T-cell (primary cell): ENCODE results near the gene ARAP1. TPM values are rescaled to one million over a fixed set of nuclear protein-coding genes. Genes with fewer than 3 reads are reported as not detected.
A peak's percentile ranks its signal among the peaks of the same experiment; 100 is the strongest.

Source experiments
- ATAC-seq, 4 experiments: fragments of 200-7000 bp in 3 of 4; fragments of 150-1000 bp in 1 of 4; cut with Tn5 transposase; replicated peaks in 1 of 4; 1 replicate in 3 of 4; 2 replicates in 1 of 4; pipeline ENCODE4 v1.10.0; 2021; ENCODE audit warnings: moderate library complexity in 3 of 4, mild to moderate bottlenecking in 2 of 4, moderate number of reproducible peaks in 1 of 4
- CTCF ChIA-PET, 2 donors: fragments of 300-600 bp; sonication (Branson Sonifier 250); formaldehyde crosslinking; loops; one replicate each; lab custom pipeline; 2022; ENCODE audit warnings: antibody characterized with exemption in 2 of 2; lab: Charles Lee
- POLR2A ChIA-PET, 2 donors: fragments of 300-600 bp; sonication (Branson Sonifier 250); formaldehyde crosslinking; loops; one replicate each; lab custom pipeline; 2022; ENCODE audit warnings: antibody characterized with exemption in 2 of 2; lab: Charles Lee
- DNase-seq, 35 experiments: peaks; one replicate each; pipeline versions ENCODE4 v3.0.0 to v3.0.0-alpha.2; 2013 to 2023
- H3K27ac ChIP-seq: one replicate; pipeline ENCODE4 v1.5.1; 2013; ENCODE audit warnings: low read length
- H3K27me3 ChIP-seq, 2 experiments: replicated peaks in 1 of 2; 1 replicate in 1 of 2; 2 replicates in 1 of 2; pipeline versions ENCODE4 v1.6.1 to v1.7.0; 2013; ENCODE audit warnings: low read length in 1 of 2, mixed read lengths in 1 of 2; ENCODE audit not compliant: control insufficient read depth in 2 of 2, insufficient read depth in 2 of 2; ENCODE audit errors: extremely low read depth in 1 of 2
- H3K36me3 ChIP-seq, 2 donors: 1 replicate in 1 of 2; 2 replicates in 1 of 2; pipeline versions ENCODE4 v1.6.1 to v1.7.0; 2013; ENCODE audit warnings: low read length in 1 of 2; ENCODE audit not compliant: control insufficient read depth in 2 of 2, insufficient read depth in 1 of 2; ENCODE audit errors: extremely low read depth in 1 of 2
- H3K4me1 ChIP-seq, 2 experiments: 1 replicate in 1 of 2; 2 replicates in 1 of 2; pipeline versions ENCODE4 v1.6.1 to v1.7.0; 2013; ENCODE audit warnings: low read length in 2 of 2, mixed read lengths in 1 of 2; ENCODE audit not compliant: insufficient read depth in 2 of 2, control insufficient read depth in 1 of 2; ENCODE audit errors: extremely low read depth in 1 of 2
- H3K4me3 ChIP-seq, 2 donors: 1 replicate in 1 of 2; 2 replicates in 1 of 2; pipeline versions ENCODE4 v1.5.1 to v1.7.0; 2013; ENCODE audit warnings: mild to moderate bottlenecking in 2 of 2, low read length in 1 of 2, moderate library complexity in 1 of 2; ENCODE audit not compliant: control insufficient read depth in 1 of 2; ENCODE audit errors: extremely low read depth in 1 of 2
- H3K9me3 ChIP-seq: 2 replicates; pipeline ENCODE4 v1.7.0; 2013
- H3K27ac Mint-ChIP-seq, 2 donors: one replicate each; pipeline ENCODE4 v1.8.0; 2020 to 2021; ENCODE audit warnings: mild to moderate bottlenecking in 2 of 2, mixed read lengths in 2 of 2
- H3K27me3 Mint-ChIP-seq, 2 donors: one replicate each; pipeline ENCODE4 v1.8.0; 2021 to 2022; ENCODE audit warnings: mixed read lengths in 2 of 2
- H3K36me3 Mint-ChIP-seq: one replicate; pipeline ENCODE4 v1.8.0; 2021; ENCODE audit warnings: mixed read lengths
- H3K4me1 Mint-ChIP-seq, 3 donors: one replicate each; pipeline ENCODE4 v1.8.0; 2020 to 2022; ENCODE audit warnings: mixed read lengths in 3 of 3, mild to moderate bottlenecking in 1 of 3
- H3K4me3 Mint-ChIP-seq, 3 donors: one replicate each; pipeline ENCODE4 v1.8.0; 2020 to 2022; ENCODE audit warnings: mild to moderate bottlenecking in 3 of 3, mixed read lengths in 3 of 3, moderate library complexity in 3 of 3
- H3K9me3 Mint-ChIP-seq, 3 donors: one replicate each; pipeline ENCODE4 v1.8.0; 2020 to 2022; ENCODE audit warnings: mixed read lengths in 3 of 3
- WGBS: methylation state at CpG from one replicate; pipeline ENCODE4 v1.1.5; 2013; ENCODE audit warnings: missing lambda C conversion rate; ENCODE audit not compliant: insufficient coverage; 5-methylcytosine and 5-hydroxymethylcytosine counted together
- total RNA-seq, 35 experiments: library from RNA in 6 of 35; stranded (reverse) in 6 of 35; fragments of 120-200 nt in 1 of 35; gene quantifications; one replicate each; pipeline versions ENCODE4 v1.2.1 to v1.2.4 and lab custom pipeline; 2013 to 2026

The ARAP1 gene
- total RNA-seq, 5 donors from 2014 or later (not counting 1 experiment from before 2014, with no cell fraction given) = 117 to 162 (median 148) TPM

GRCh38 chr11:72786305-72787215, 34.4 kb upstream of the ARAP1 start:
- WGBS = 95% methylated on average over 4 of the region's 8 CpGs
- Histone ChIP-seq H3K4me1 (peaks cover 0 to 16% of the 10 kb centered on the region in 2 experiments), H3K9me3 (no peaks in the 10 kb centered on the region), H3K36me3 (no peaks in the 10 kb centered on the region), H3K4me3 (no peak overlapping the region), H3K27me3 (peaks cover 0 to 4% of the 10 kb centered on the region in 2 experiments), H3K27ac (no peak overlapping the region)
- H3K4me3 Mint-ChIP-seq = no peak overlapping the region
- DNase-seq (no peak), ATAC-seq (peak in 1 of 4 experiments; percentile 10)
- H3K27ac Mint-ChIP-seq = no peak overlapping the region
- POLR2A ChIA-PET = interaction anchor here in 1 of 2 donors (0.6 kb wide), 1 partner anchor 12 kb away, joined by 3 read pairs; no protein-coding TSS in a partner anchor
- no peaks in the 10 kb centered on the region for H3K36me3 Mint-ChIP-seq
- CTCF ChIA-PET = interaction anchor here in 1 of 2 donors (0.8 to 1.3 kb wide), 2 partner anchors 196 to 568 kb away, joined by 3 read pairs; no protein-coding TSS in a partner anchor
- no peaks in the 10 kb centered on the region for H3K27me3 Mint-ChIP-seq
- no peaks in the 10 kb centered on the region for H3K9me3 Mint-ChIP-seq
- peaks cover 13 to 21% (median 17%) of the 10 kb centered on the region in 3 donors for H3K4me1 Mint-ChIP-seq

DNA sequence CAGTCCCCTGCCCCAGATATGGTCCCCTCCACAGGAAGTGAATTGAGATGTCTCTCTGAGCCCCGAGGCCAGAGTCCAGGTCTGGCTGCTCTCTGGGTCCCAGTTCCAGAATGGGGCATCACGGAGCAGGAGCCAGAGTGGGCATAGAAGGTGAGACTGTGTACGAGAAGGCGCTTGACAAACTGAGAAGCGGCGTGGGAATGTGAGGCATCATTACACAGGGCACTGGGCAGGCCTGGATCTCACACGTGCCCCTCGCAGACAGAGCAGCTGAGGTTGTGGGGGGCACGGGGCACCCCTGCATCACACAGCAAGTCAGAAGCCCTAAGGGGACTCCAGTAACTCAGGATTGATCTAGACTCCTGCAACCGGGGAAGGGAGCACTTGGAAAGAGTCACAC, 32.5 kb upstream of the ARAP1 start:
- ATAC-seq = no peak
- no peaks in the 10 kb centered on the region for H3K36me3 ChIP-seq
- no peak overlapping the region for H3K4me3 ChIP-seq
- no peak overlapping the region for H3K27ac Mint-ChIP-seq
- ChIA-PET CTCF (no interaction called here), POLR2A (no interaction called here)
- H3K9me3 Mint-ChIP-seq = no peaks in the 10 kb centered on the region
- no peaks in the 10 kb centered on the region for H3K36me3 Mint-ChIP-seq
- H3K4me3 Mint-ChIP-seq = no peak overlapping the region
- peaks cover 21 to 28% (median 27%) of the 10 kb centered on the region in 3 donors for H3K4me1 Mint-ChIP-seq
- H3K4me1 ChIP-seq = peaks cover 0 to 30% of the 10 kb centered on the region in 2 experiments
- H3K27me3 Mint-ChIP-seq = no peaks in the 10 kb centered on the region
- WGBS = 90% methylated on average over 8 of the region's 10 CpGs
- DNase-seq = no peak
- H3K27ac ChIP-seq = no peak overlapping the region
- H3K9me3 ChIP-seq = no peaks in the 10 kb centered on the region
- peaks cover 0 to 7% of the 10 kb centered on the region in 2 experiments for H3K27me3 ChIP-seq

GRCh38 chr11:72783144-72783905, 31.1 kb upstream of the ARAP1 start:
- Histone ChIP-seq H3K9me3 (no peaks in the 10 kb centered on the region), H3K27ac (no peak overlapping the region), H3K27me3 (peaks cover 0 to 7% of the 10 kb centered on the region in 2 experiments), H3K4me3 (no peak overlapping the region), H3K4me1 (peaks cover 0 to 34% of the 10 kb centered on the region in 2 experiments), H3K36me3 (no peaks in the 10 kb centered on the region)
- ATAC-seq (no peak), DNase-seq (no peak)
- Mint-ChIP-seq H3K27me3 (no peaks in the 10 kb centered on the region), H3K36me3 (no peaks in the 10 kb centered on the region), H3K4me3 (peak overlapping the region; percentile 73 to 80 (median 78)), H3K27ac (no peak overlapping the region), H3K4me1 (peaks cover 28 to 34% (median 32%) of the 10 kb centered on the region in 3 donors), H3K9me3 (no peaks in the 10 kb centered on the region)
- POLR2A ChIA-PET = no interaction called here
- CTCF ChIA-PET = interaction anchor here (0.5 to 1.3 kb wide), 2 partner anchors 10 to 134 kb away, joined by 3 to 4 read pairs; no protein-coding TSS in a partner anchor
- WGBS = 100% methylated on average over 1 of the region's 2 CpGs

DNA sequence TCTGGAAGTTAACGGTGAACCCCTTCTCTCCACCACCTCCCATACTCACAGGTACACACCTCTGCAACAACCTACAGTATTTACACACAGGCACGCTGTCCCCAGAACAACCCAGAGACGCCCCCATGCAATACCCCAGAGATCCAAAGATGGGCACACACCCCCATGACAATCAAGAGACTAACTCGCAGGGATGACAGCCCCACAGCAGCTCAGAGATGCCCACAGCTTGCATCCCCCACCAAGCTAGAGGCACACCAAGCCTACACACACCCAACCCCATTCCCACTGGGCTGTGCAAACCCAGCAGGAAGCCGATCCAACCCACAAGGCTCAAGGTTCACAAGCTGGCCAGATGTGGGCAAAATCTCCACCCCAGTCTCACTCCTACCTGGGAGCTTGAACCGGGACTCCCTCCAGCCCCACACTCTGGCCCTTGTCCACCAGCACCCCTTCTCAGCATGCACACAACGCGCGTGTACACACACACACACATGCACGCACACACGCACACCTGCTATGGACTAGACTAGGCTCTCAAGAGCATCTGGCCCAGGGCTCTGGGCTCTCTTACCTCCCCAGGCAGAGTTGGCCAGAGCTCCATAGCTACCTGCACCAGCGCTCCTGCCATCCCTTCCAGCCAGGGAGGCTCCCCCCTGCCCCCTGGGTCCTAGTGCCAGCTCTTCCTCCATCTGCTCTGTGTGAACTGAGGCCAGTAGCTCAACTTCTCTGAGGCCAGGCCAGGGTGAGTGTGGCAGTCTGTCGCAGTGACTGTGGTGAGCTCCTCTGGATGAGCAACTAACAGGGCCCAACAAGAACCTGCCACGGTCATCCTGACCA, 30.1 kb upstream of the ARAP1 start:
- Mint-ChIP-seq H3K4me3 (peak overlapping the region; percentile 73 to 80 (median 78)), H3K4me1 (peaks cover 24 to 33% (median 26%) of the 10 kb centered on the region in 3 donors), H3K9me3 (no peaks in the 10 kb centered on the region), H3K27ac (peak overlapping the region in 1 of 2 donors; percentile 37), H3K36me3 (no peaks in the 10 kb centered on the region), H3K27me3 (no peaks in the 10 kb centered on the region)
- DNase-seq (no peak), ATAC-seq (peak; percentile 41 to 56 (median 44))
- H3K27ac ChIP-seq = no peak overlapping the region
- peaks cover 0 to 7% of the 10 kb centered on the region in 2 experiments for H3K27me3 ChIP-seq
- peak overlapping the region; percentile 8 to 49 for H3K4me3 ChIP-seq
- CTCF ChIA-PET = interaction anchor here (0.6 to 1.3 kb wide), 2 partner anchors 11 to 41 kb away, joined by 3 to 4 read pairs; no protein-coding TSS in a partner anchor
- peaks cover 0 to 29% of the 10 kb centered on the region in 2 experiments for H3K4me1 ChIP-seq
- POLR2A ChIA-PET = interaction anchor here in 1 of 2 donors (0.5 kb wide), 1 partner anchor 38 kb away, joined by 5 read pairs; no protein-coding TSS in a partner anchor
- H3K36me3 ChIP-seq = no peaks in the 10 kb centered on the region
- H3K9me3 ChIP-seq = no peaks in the 10 kb centered on the region
- 65% methylated on average over 13 of the region's 14 CpGs for WGBS

GRCh38 chr11:72781313-72782080, 29.3 kb upstream of the ARAP1 start:
- no peak overlapping the region for H3K27ac ChIP-seq

More at GRCh38 chr11:72781313-72782080, 29.3 kb upstream of the ARAP1 start:
- Mint-ChIP-seq H3K27ac (no peak overlapping the region), H3K9me3 (no peaks in the 10 kb centered on the region), H3K4me3 (peak overlapping the region; percentile 73 to 80 (median 78)), H3K4me1 (peaks cover 28 to 36% (median 29%) of the 10 kb centered on the region in 3 donors), H3K27me3 (no peaks in the 10 kb centered on the region), H3K36me3 (no peaks in the 10 kb centered on the region)
- H3K36me3 ChIP-seq = no peaks in the 10 kb centered on the region
- POLR2A ChIA-PET = no interaction called here
- peaks cover 0 to 7% of the 10 kb centered on the region in 2 experiments for H3K27me3 ChIP-seq
- no peaks in the 10 kb centered on the region for H3K9me3 ChIP-seq
- peaks cover 0 to 32% of the 10 kb centered on the region in 2 experiments for H3K4me1 ChIP-seq
- CTCF ChIA-PET = interaction anchor here in 1 of 2 donors (0.6 kb wide), 1 partner anchor 41 kb away, joined by 3 read pairs; no protein-coding TSS in a partner anchor
- peak overlapping the region; percentile 25 to 49 for H3K4me3 ChIP-seq
- DNase-seq = peak; percentile 15 to 83 (median 51)
- ATAC-seq = peak; percentile 76 to 89 (median 78)
- WGBS = 3% methylated on average over 82 of the region's 89 CpGs
